ENCODE measurements around the gene PCDHB5.
"Not testable (repeated sequence)": the region's sequence is repeated elsewhere in the genome, so short reads cannot be mapped to it uniquely, and the experiment has no call there.

- TF ChIP-seq MYC (IDR thresholded peaks at IDR 0.05; ENCODE audit: low read depth, low read length); CTCF (IDR thresholded peaks at IDR 0.05; ENCODE audit: low read depth, low read length); POLR2A (IDR thresholded peaks at IDR 0.05; ENCODE audit: extremely low read depth, insufficient read length): not testable (repeated sequence)
Measured at GRCh38 chr5:141177577-141178191, 42.7 kb downstream of the PCDHB5 start, which contains the start of gene PCDHB8.
